GM12801 (cell line): ENCODE measurements around the gene GPN2.

Source experiments
- TF ChIP-seq, protein P1 (sequence below): IDR thresholded peaks from one replicate; pipeline ENCODE4 v1.5.1; 2011; ENCODE audit warnings: control low read depth; ENCODE audit not compliant: insufficient read length; ENCODE audit errors: extremely low read depth

Gene GPN2

DNA sequence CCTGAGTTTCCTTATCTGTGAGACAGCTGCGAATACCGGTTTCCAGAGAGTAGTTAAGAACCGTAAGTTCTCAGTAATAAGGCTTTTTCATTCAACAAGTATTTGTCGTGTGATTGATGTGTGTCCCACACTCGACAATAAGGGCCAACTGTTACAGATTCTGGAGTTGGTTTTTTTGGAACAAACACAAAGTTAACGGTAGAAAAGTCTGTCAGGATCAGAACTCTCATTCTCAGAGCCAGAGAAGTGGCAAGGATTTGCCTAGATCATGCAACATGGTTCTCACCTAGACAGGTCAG lies 32.3 kb upstream of the GPN2 start:
- TF ChIP-seq, protein P1, sequence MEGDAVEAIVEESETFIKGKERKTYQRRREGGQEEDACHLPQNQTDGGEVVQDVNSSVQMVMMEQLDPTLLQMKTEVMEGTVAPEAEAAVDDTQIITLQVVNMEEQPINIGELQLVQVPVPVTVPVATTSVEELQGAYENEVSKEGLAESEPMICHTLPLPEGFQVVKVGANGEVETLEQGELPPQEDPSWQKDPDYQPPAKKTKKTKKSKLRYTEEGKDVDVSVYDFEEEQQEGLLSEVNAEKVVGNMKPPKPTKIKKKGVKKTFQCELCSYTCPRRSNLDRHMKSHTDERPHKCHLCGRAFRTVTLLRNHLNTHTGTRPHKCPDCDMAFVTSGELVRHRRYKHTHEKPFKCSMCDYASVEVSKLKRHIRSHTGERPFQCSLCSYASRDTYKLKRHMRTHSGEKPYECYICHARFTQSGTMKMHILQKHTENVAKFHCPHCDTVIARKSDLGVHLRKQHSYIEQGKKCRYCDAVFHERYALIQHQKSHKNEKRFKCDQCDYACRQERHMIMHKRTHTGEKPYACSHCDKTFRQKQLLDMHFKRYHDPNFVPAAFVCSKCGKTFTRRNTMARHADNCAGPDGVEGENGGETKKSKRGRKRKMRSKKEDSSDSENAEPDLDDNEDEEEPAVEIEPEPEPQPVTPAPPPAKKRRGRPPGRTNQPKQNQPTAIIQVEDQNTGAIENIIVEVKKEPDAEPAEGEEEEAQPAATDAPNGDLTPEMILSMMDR = no peak

DNA sequence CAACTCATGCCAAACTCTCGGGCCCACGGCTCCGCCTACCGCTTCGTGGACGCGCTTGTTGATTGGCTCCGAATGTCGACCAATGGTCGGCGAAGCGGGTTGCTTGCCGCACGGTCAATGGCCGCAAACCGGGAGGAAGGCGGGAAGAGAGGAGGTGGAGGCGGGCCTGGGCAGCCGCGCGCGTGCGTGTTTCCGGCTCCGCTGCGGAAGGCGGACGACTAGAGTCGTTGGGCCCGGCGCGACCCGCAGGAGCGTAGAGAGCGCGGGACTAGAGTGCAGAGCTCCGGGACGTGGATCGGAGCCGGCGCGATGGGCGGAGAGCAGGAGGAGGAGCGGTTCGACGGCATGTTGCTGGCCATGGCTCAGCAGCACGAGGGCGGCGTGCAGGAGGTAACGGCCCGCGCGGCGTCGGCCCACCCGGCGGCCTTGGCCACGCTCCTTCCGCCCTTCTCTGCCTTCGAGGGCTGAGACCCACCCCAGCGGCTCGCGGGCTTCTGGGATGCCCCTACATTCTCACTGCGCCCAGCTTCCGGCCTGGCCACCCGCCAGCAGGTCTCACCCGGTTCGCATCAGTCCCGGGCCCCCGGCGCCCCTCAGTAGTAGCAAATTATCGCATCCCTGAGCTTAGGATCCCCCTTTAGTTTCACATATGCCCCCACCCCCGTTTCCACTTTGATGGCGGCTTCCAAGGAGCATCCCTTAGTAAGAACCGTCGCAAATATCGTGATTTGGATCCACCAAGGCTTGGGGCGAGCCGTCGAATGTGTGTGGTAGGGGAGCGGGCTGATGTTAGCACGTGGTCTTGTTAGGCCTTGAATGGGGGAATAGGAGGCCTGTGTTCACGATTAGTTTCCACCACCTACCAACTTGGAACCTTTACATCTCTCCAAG lies 31.7 kb upstream of the GPN2 start, which contains the start of gene NUDC:
Gene NUDC, plus strand, starts transcription at position 204 of the 891 bp plus-strand sequence. Its CDS starts 106 bp downstream, at position 310.
- TF ChIP-seq, protein P1 = no peak

DNA sequence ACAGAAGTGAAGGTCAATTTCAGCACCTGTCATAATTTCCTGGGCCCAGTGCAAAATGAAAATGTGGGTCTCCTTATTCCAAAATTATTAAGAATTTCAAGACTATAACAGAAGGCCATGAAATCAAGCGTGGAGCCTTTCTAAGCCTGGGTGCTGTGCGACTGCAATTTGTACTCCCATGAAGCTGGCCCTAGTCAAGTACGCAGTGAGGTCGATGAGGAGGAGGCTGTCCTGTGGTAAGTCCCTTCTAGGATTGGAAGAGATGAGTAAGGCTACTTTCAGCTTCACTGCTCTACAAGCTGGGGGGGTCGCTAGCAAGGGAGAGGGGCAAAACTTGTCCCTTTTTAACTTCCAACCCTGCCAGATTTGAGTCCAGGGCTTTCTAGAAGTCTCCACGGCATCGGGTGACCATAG lies 31.1 kb upstream of the GPN2 start:
- TF ChIP-seq, protein P1 = no peak

DNA sequence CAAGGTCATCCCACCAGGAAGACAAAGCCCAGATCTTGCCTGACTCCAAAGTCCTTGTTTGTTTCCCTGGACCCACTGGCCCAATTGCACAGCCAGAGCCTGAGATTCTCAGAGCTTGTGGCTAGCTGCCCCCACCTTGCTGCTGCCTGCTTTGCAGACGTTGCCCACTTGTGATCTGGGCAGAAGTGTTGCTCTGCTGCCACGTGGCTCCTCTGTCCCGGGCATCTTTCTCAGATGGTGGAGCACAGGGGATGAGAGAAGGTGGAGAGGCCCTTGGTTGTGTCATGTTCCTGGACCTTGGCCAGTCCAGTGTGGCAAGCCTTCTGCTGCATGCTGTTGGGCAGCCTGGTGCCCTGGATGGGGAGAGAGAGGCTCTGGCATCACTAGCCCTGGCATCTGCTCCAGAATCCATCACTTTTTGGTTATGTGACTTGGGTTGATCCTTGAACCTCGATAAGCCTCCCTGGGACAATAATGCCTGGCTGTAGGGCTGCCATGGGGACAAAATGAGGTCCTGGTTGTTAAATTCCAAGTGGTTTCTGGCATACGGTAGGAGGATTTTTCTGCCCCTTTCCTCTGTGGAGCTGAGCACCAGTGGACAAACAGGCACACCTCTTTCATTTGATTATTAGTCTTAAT lies 25.2 kb upstream of the GPN2 start:
- TF ChIP-seq, protein P1 = no peak

DNA sequence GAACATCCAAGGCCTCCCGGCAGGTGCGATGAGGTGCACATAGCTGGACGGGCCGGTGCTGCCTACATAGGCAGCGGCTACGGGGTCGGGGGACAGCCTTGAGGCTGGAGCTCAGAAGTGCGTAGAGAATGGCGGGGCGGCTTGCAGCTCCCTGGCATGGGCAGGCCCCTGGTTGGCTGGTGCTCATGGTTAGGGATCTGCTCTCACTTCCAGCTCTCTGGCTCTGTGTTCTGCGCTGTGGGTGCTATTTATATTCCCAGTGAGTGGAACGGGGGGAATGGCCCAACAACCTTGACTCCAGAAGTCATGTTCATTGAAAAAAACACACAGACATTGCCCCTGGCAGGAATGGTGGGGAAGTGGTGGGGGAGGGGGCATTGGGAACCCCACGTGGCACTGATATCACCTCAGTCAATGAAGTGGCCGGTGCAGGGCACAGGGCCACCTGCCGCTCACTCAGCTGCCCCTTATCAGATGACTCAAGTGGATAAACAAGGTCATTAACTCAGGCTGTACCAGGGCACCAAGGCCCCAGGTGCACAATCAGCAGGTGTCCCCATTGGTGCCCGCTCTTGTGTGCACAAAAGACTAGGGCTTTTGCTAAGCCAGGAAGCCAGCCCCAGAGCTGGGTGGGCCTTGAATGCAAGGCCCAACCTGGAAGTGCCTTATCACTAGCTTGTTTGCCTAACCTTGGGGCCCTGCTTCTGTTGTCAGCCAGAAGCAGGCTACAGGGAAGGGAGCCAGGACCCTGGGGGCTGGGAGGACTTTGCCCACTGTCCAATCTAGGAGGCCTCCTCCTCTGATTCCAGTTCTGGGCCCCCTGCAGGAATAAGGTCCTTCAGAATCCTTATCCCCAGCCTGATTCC lies 23.9 kb upstream of the GPN2 start, which contains the start of gene NR0B2:
Gene NR0B2, minus strand, starts transcription at position 222 of the 866 bp plus-strand sequence. Its CDS starts 35 bp downstream, at position 187.
- TF ChIP-seq, protein P1 = no peak

DNA sequence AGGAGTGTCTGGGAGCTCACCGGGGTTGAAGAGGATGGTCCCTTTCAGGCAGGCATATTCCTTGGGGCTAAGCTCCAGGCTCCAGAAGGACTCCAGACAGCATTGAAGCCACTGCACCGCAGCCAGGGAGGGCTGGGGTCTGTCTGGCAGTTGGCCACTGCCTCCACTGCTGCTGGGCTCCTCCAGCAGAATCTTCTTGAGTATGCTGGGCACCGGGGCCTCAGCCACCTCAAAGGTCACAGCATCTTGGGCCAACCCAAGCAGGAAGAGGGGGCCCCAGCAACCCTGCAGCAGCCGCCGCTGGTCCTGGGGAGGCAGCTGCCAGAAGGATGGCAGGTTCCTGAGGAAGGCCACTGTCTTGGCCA lies 23.3 kb upstream of the GPN2 start:
- TF ChIP-seq, protein P1 = no peak

DNA sequence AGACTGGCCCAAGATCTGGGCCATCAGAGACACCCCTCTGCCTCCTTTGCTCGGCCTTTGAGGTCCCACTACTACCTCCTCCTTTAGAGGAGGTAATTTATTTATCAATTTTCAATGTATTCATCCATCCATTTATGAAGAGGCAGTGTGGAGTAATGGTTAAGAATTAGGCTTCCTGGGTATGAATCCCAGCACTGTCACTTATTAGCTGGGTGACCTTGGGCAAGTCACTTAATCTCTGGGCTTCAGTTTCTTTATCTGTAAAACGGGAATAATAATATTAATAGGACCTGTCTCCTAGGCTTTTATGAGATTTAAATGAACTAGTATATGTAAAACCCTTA lies 22.0 kb upstream of the GPN2 start:
- TF ChIP-seq, protein P1 = no peak
